GM23248 (cell line): ENCODE measurements around the gene CEMP1. TPM values are rescaled to one million over a fixed set of nuclear protein-coding genes. Genes with fewer than 3 reads are reported as not detected.

Experiments
- DNase-seq: peaks from one replicate; pipeline ENCODE4 v3.0.0-alpha.2; 2015
- H2AFZ ChIP-seq: fragments of 200-600 bp; sonication (generic); 2 replicates; pipeline ENCODE4 v1.6.1; 2016; ENCODE audit warnings: antibody characterized with exemption
- H3F3A ChIP-seq: fragments of 200-600 bp; sonication (generic); 2 replicates; pipeline ENCODE4 v1.6.1; 2016; ENCODE audit warnings: mild to moderate bottlenecking, antibody characterized with exemption, mixed run types; ENCODE audit not compliant: insufficient read depth
- H3K27ac ChIP-seq: fragments of 200-600 bp; sonication (generic); 2 replicates; pipeline ENCODE4 v1.5.1; 2016; ENCODE audit warnings: mild to moderate bottlenecking
- H3K27me3 ChIP-seq: fragments of 200-600 bp; sonication (generic); replicated peaks from 2 replicates; pipeline ENCODE4 v1.6.1; 2016; ENCODE audit warnings: mild to moderate bottlenecking; ENCODE audit not compliant: insufficient read depth
- H3K36me3 ChIP-seq: fragments of 200-600 bp; sonication (generic); 2 replicates; pipeline ENCODE4 v1.6.1; 2016; ENCODE audit warnings: low read depth, mild to moderate bottlenecking
- H3K4me1 ChIP-seq: fragments of 200-600 bp; sonication (generic); 2 replicates; pipeline ENCODE4 v1.6.1; 2016; ENCODE audit warnings: mild to moderate bottlenecking; ENCODE audit not compliant: insufficient read depth
- H3K4me2 ChIP-seq: fragments of 200-600 bp; sonication (generic); one replicate; pipeline ENCODE4 v1.6.1; 2016; ENCODE audit warnings: mild to moderate bottlenecking; ENCODE audit not compliant: unreplicated experiment
- H3K4me3 ChIP-seq: fragments of 200-600 bp; sonication (generic); 2 replicates; pipeline ENCODE4 v1.5.1; 2016; ENCODE audit warnings: mild to moderate bottlenecking
- H3K79me2 ChIP-seq: fragments of 200-600 bp; sonication (generic); 2 replicates; pipeline ENCODE4 v1.6.1; 2016; ENCODE audit warnings: mild to moderate bottlenecking; ENCODE audit not compliant: insufficient read depth
- H3K9ac ChIP-seq: fragments of 200-600 bp; sonication (generic); 2 replicates; pipeline ENCODE4 v1.6.1; 2016; ENCODE audit warnings: mild to moderate bottlenecking
- H3K9me2 ChIP-seq: fragments of 200-600 bp; sonication (generic); 2 replicates; pipeline ENCODE4 v1.6.1; 2016; ENCODE audit warnings: mixed run types, mild to moderate bottlenecking, moderate library complexity; ENCODE audit not compliant: insufficient read depth
- H3K9me3 ChIP-seq: fragments of 200-600 bp; sonication (generic); one replicate; pipeline ENCODE4 v1.6.1; 2017; ENCODE audit warnings: low read depth
- H4K20me1 ChIP-seq: fragments of 200-600 bp; sonication (generic); 2 replicates; pipeline ENCODE4 v1.6.0; 2016; ENCODE audit not compliant: insufficient read depth
- EZH2 ChIP-seq: fragments of 200-600 bp; sonication (generic); IDR thresholded peaks from 2 replicates; pipeline ENCODE4 v1.6.1; 2018; ENCODE audit warnings: antibody characterized with exemption, mild to moderate bottlenecking; ENCODE audit not compliant: insufficient read depth, poor library complexity, severe bottlenecking
- EZH2phosphoT487 ChIP-seq: fragments of 200-600 bp; sonication (generic); IDR thresholded peaks from 2 replicates; pipeline ENCODE4 v1.6.1; 2018; ENCODE audit warnings: antibody characterized with exemption, moderate library complexity, mild to moderate bottlenecking, low read depth; ENCODE audit not compliant: insufficient read depth
- WGBS, 2 experiments: methylation state at CpG; one replicate each; pipeline ENCODE4 v1.1.6; 2015 to 2017; ENCODE audit warnings: low lambda C conversion rate in 2 of 2, low coverage in 1 of 2; ENCODE audit errors: missing lambda C conversion rate in 2 of 2; 5-methylcytosine and 5-hydroxymethylcytosine counted together
- in situ Hi-C: fragments of 300-500 bp; cut with MboI; formaldehyde crosslinking; loops from 2 replicates; pipeline ENCODE4 v1.15.0; 2020
- polyA plus RNA-seq: library from polyadenylated mRNA; unstranded; fragments of >200 nt; fragmentation: Nextera tagmentation; extraction: Ambion mirVana; gene quantifications from 2 replicates; pipeline ENCODE4 v1.2.1, GENCODE V29; 2016
- total RNA-seq: library from RNA; depleted of rRNA; stranded (reverse); fragments of >200 nt; shearing (Covaris generic); gene quantifications from 2 replicates; pipeline ENCODE4 v1.2.3, GENCODE V29; 2014

Gene CEMP1
- total and polyA plus RNA-seq, 2 experiments from 2014 or later: 4.4 TPM; not detected in 1

DNA sequence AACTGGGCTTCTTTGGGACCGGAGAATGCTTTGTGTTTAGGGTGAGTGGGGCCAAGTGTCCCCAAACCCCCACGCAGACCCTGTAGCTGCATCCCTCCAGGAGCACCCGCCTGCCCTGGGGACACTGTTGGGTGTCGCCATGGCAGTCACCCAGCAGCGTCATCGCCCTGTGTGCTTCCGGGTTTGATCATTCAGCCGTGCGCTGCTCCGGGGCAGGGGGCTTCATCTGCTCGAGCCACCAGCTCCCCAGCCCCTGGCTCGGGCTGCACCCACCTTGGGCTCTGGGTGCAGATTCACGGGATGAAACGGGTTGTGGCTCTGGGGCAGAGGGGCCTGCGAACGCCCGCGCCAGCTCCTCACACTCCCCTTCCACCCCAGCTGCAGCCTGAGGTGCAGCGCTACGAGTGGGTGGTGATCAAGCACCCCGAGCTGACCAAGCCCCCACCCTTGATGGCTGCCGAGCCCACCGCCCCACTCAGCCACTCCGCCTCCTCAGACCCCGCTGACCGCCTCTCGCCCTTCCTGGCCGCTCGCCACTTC is 31.2 kb downstream of the CEMP1 start:
- H3K9ac ChIP-seq: no peak overlapping the region
- H3K27ac ChIP-seq: no peak overlapping the region
- TF ChIP-seq EZH2phosphoT487 (no peak), EZH2 (no peak)
- in situ Hi-C loops: no loop called here
- H3K79me2 ChIP-seq: no peaks in the 10 kb centered on the region; the same call in 1 of the 2 replicates
- H3K4me3 ChIP-seq: no peak overlapping the region
- peaks cover 11% of the 10 kb centered on the region for H3K4me1 ChIP-seq
- no peaks in the 10 kb centered on the region for H3K27me3 ChIP-seq
- no peaks in the 10 kb centered on the region for H3K9me2 ChIP-seq
- no peak overlapping the region for H2AFZ ChIP-seq
- DNase-seq: no peak
- H3F3A ChIP-seq: no peaks in the 10 kb centered on the region
- 85 to 88% methylated on average over 27 to 29 of the region's 29 CpGs for WGBS, 2 experiments
- H3K9me3 ChIP-seq: no peaks in the 10 kb centered on the region
- H3K4me2 ChIP-seq: no peak overlapping the region
- H3K36me3 ChIP-seq: no peaks in the 10 kb centered on the region
- H4K20me1 ChIP-seq: no peaks in the 10 kb centered on the region

DNA sequence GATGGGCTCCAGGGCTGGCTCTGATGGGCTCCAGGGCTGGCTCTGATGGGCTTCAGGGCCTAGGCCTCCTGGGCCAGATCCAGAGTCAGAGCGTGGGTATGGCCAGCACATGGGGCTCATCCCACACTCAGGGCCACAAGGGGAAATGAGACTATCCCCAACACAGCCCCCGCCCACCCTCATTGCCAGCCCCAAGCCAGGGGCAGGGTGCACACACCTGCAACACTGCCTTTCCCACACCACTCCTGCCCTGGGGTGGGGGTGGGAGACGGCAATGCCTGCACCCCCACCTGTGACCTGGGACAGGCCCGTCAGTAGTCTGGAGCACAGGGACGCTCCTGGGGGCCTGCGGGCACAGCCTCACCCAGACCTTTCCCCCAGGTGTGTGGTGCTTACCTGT is 31.8 kb downstream of the CEMP1 start:
- in situ Hi-C loops: no loop called here
- Histone ChIP-seq H3K79me2 (no peaks in the 10 kb centered on the region; the same call in 1 of the 2 replicates), H3K9me2 (no peaks in the 10 kb centered on the region), H4K20me1 (no peaks in the 10 kb centered on the region), H3K4me2 (no peak overlapping the region), H3F3A (no peaks in the 10 kb centered on the region), H3K9ac (no peak overlapping the region), H3K36me3 (no peaks in the 10 kb centered on the region), H3K4me1 (peaks cover 11% of the 10 kb centered on the region), H3K27ac (no peak overlapping the region), H3K4me3 (no peak overlapping the region), H2AFZ (no peak overlapping the region), H3K27me3 (no peaks in the 10 kb centered on the region), H3K9me3 (no peaks in the 10 kb centered on the region)
- no peak for DNase-seq
- TF ChIP-seq EZH2phosphoT487: no peak
- WGBS, 2 experiments: 94 to 98% methylated on average over 5 to 6 of the region's 6 CpGs

DNA sequence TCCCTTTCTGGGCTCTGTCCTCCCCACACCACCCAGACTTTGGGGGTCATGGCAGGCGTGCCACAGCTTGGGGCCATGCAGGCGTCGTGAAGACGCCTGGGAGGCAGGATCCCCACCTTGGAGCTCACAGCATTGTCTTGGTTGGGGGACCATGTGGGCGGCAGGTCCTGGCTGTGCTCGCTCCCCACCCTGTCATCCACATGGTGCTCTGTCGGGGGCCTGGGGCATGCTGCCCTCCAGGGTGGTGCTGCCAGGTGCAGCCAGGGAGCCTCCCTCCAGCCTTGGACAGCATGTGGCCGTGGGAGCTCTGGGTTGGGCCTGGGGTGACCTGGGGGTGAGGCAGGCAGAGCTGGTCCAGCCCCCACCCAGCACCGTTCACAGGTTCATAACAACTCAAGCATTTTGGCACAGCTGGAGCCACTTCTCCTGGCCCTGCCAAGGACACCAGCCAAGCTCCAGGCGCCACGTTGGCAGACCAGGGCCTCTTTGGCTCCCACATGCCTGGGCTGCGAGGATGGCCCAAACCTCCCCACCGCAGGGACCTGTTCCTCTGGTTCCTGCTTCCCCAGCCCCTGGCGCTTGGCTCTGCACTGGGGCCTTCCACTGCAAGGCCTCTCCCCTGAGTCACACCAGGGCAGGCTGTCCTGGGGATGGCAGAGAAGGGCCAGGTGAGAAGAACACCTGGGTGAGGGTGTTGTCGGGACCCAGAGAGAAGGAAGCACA is 32.5 kb downstream of the CEMP1 start:
- H3K27ac ChIP-seq: no peak overlapping the region
- no peaks in the 10 kb centered on the region for H3K9me2 ChIP-seq
- H3K36me3 ChIP-seq: no peaks in the 10 kb centered on the region
- H2AFZ ChIP-seq: no peak overlapping the region
- no peaks in the 10 kb centered on the region for H3K27me3 ChIP-seq
- TF ChIP-seq EZH2 (no peak), EZH2phosphoT487 (no peak)
- H3K4me1 ChIP-seq: peaks cover 11% of the 10 kb centered on the region
- no peak overlapping the region for H3K9ac ChIP-seq
- DNase-seq: no peak
- no peaks in the 10 kb centered on the region; the same call in 1 of the 2 replicates for H3K79me2 ChIP-seq
- H3K4me3 ChIP-seq: no peak overlapping the region
- H4K20me1 ChIP-seq: no peaks in the 10 kb centered on the region
- in situ Hi-C loops: no loop called here
- no peaks in the 10 kb centered on the region for H3K9me3 ChIP-seq
- H3F3A ChIP-seq: no peaks in the 10 kb centered on the region
- H3K4me2 ChIP-seq: no peak overlapping the region
- 84% methylated on average over 14 to 15 of the region's 15 CpGs for WGBS, 2 experiments

DNA sequence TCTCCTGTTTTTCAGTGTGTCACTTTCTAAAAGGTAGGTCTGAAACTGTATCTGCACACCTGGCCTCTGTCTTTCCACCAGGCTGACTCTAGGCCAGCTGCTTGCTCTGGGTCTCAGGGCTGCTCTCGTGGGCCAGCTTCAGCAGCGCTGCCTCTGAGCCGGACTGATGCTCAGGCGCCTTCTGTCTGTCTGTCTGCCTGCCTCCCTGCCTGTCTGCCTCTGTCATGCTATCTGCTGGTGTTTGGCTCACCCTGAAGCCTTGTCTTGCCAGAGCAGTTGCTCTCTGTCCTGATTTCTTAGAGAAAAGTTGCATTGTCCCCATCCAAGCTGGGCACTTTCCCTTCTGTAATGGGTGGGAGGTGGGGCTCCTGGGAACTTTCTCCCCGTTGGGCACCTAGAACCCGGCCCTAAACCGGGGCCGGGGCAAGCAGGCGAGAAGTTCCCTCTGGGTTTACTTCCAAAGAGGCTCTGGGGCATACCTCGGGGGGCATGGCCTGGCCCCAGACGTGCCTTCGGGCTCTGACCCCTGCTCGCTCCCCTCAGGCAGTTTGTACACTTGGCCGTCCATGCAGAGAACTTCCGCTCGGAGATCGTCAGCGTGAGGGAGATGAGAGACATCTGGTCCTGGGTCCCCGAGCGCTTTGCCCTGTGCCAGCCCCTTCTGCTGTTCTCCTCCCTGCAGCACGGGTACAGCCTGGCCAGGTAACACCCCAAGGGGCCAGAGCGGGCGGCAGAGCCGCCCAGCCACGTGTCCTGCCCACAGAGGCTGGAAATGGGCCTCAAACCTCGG is 33.3 kb downstream of the CEMP1 start:
- in situ Hi-C loops: no loop called here
- Histone ChIP-seq H3F3A (no peaks in the 10 kb centered on the region), H3K79me2 (no peaks in the 10 kb centered on the region; the same call in 1 of the 2 replicates), H3K4me1 (peaks cover 8% of the 10 kb centered on the region), H3K9ac (no peak overlapping the region), H4K20me1 (no peaks in the 10 kb centered on the region), H3K27ac (no peak overlapping the region), H3K4me2 (no peak overlapping the region), H3K27me3 (no peaks in the 10 kb centered on the region), H2AFZ (no peak overlapping the region), H3K9me3 (no peaks in the 10 kb centered on the region), H3K36me3 (no peaks in the 10 kb centered on the region), H3K9me2 (no peaks in the 10 kb centered on the region), H3K4me3 (no peak overlapping the region)
- no peak for TF ChIP-seq EZH2
- TF ChIP-seq EZH2phosphoT487: no peak
- WGBS, 2 experiments: 86 to 87% methylated on average over 26 of the region's 26 CpGs
- DNase-seq: no peak
